ENCODE measurements around the gene AUNIP. TPM values are rescaled to one million over a fixed set of nuclear protein-coding genes. Genes with fewer than 3 reads are reported as not detected.

AUNIP gene
- total RNA-seq, 1 experiment from 2014 or later: 16.1 TPM

- TF ChIP-seq USF1 (CRISPR knock-in tag; IDR thresholded peaks at IDR 0.05) (no peak), ZSCAN18 (CRISPR knock-in tag; IDR thresholded peaks at IDR 0.05) (no peak), ESRRA (CRISPR knock-in tag; IDR thresholded peaks at IDR 0.05; ENCODE audit: borderline replicate concordance) (no peak), ETV6 (CRISPR knock-in tag; IDR thresholded peaks at IDR 0.05) (no peak)
Observed at GRCh38 chr1:25885602-25886001, 26.3 kb upstream of the AUNIP start (continued).

GRCh38 chr1:25881266-25881665, 22.0 kb upstream of the AUNIP start:
- no peaks in the 10 kb centered on the region for H3K9me3 Mint-ChIP-seq
- TF ChIP-seq GABPB1 (CRISPR knock-in tag; IDR thresholded peaks at IDR 0.05): no peak
- no peak for TF ChIP-seq STAT6 (CRISPR knock-in tag; conservative IDR thresholded peaks at IDR 0.05; ENCODE audit: low read depth)
- TF ChIP-seq ZNF423 (CRISPR knock-in tag; IDR thresholded peaks at IDR 0.05): no peak
- TF ChIP-seq CREB1 (CRISPR knock-in tag; IDR thresholded peaks at IDR 0.05): no peak
- TF ChIP-seq MLX (CRISPR knock-in tag; IDR thresholded peaks at IDR 0.05): no peak
- no peak for TF ChIP-seq ATF1 (CRISPR knock-in tag; IDR thresholded peaks at IDR 0.05)
- TF ChIP-seq PRDM15 (CRISPR knock-in tag; IDR thresholded peaks at IDR 0.05): no peak
- DNase-seq (ENCODE audit: low spot score) (no peak), ATAC-seq (no peak)
- no peak overlapping the region for H3K4me3 Mint-ChIP-seq
- no peaks in the 10 kb centered on the region for H3K36me3 Mint-ChIP-seq
- no peak overlapping the region for H3K27ac Mint-ChIP-seq
- POLR2A ChIA-PET: no interaction called here
- H3K4me1 Mint-ChIP-seq: peaks cover 5% of the 10 kb centered on the region
- H3K27me3 Mint-ChIP-seq (ENCODE audit: low read depth): peaks cover 20% of the 10 kb centered on the region
- CTCF ChIA-PET: interaction anchor here (1.3 to 1.4 kb wide), 2 partner anchors 14 to 72 kb away, joined by 3 to 6 read pairs; no protein-coding TSS in a partner anchor

- Mint-ChIP-seq H3K36me3 (no peaks in the 10 kb centered on the region), H3K9me3 (no peaks in the 10 kb centered on the region), H3K27me3 (ENCODE audit: low read depth) (peaks cover 21% of the 10 kb centered on the region), H3K4me1 (peaks cover 8% of the 10 kb centered on the region), H3K27ac (no peak overlapping the region), H3K4me3 (no peak overlapping the region)
- DNase-seq (ENCODE audit: low spot score) (peak; percentile 2), ATAC-seq (no peak)
- peak; percentile 77; the same call in 1 of the 2 replicates for TF ChIP-seq ZNF263 (CRISPR knock-in tag; IDR thresholded peaks at IDR 0.05; ENCODE audit: low read depth)
- no peak for TF ChIP-seq ZMAT4 (CRISPR knock-in tag; IDR thresholded peaks at IDR 0.05)
- CTCF ChIA-PET: interaction anchor here (1.4 kb wide), 1 partner anchor 15 kb away, joined by 6 read pairs; no protein-coding TSS in a partner anchor
- POLR2A ChIA-PET: no interaction called here
Observed at GRCh38 chr1:25880518-25880917, 21.3 kb upstream of the AUNIP start.

All from WTC11 (cell line).